ENCODE results near the gene MIOX. TPM values are rescaled to one million over a fixed set of nuclear protein-coding genes. Genes with fewer than 3 reads are reported as not detected.

The MIOX gene
- polyA plus RNA-seq, 1 experiment = 0.14 TPM

DNA sequence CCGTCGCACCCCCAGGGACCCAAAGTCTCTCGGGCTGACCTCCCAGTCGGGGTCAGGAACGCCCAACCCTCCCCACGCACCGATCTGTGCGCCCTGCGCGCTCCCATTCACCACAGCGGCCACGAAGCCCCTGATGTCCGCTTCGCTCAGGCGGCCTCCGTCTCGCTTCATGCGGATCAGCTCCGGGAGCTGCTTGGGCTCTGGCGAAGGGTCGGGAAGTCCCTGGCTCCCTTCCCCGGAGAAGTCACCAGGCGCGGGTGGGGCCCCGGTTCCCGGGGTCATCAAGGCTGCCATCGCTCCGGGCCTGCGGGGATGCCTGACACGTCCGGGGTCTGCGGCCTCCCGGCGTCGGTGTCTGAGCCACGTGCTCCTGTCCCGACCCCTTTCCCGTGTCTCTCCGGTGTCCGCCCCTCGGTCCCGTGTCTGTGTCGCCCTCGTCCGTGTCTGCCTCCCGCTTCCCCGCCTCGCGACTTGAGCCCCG is 42.8 kb downstream of the MIOX start:
- Histone ChIP-seq H3K27me3 (ENCODE audit: control insufficient read depth, insufficient read depth, low read length) (peaks cover 5% of the 10 kb centered on the region), H3K27ac (ENCODE audit: low read depth, low read length) (no peak overlapping the region), H3K9me3 (ENCODE audit: control insufficient read depth, insufficient read depth, low read length) (peaks cover 11% of the 10 kb centered on the region; the same call in 1 of the 2 replicates), H3K4me3 (ENCODE audit: low read depth, low read length) (peak overlapping the region; percentile 48)
- DNase-seq (ENCODE audit: low read depth, low spot score) = no peak
- POLR2A ChIA-PET = no interaction called here
- CTCF ChIA-PET = interaction anchor here (1.1 kb wide), 1 partner anchor 34 kb away, joined by 3 read pairs; the partner anchor contains the start of gene SYCE3
- TF ChIP-seq, protein P1, sequence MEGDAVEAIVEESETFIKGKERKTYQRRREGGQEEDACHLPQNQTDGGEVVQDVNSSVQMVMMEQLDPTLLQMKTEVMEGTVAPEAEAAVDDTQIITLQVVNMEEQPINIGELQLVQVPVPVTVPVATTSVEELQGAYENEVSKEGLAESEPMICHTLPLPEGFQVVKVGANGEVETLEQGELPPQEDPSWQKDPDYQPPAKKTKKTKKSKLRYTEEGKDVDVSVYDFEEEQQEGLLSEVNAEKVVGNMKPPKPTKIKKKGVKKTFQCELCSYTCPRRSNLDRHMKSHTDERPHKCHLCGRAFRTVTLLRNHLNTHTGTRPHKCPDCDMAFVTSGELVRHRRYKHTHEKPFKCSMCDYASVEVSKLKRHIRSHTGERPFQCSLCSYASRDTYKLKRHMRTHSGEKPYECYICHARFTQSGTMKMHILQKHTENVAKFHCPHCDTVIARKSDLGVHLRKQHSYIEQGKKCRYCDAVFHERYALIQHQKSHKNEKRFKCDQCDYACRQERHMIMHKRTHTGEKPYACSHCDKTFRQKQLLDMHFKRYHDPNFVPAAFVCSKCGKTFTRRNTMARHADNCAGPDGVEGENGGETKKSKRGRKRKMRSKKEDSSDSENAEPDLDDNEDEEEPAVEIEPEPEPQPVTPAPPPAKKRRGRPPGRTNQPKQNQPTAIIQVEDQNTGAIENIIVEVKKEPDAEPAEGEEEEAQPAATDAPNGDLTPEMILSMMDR (IDR thresholded peaks at IDR 0.05; ENCODE audit: low read depth, low read length) = no peak

DNA sequence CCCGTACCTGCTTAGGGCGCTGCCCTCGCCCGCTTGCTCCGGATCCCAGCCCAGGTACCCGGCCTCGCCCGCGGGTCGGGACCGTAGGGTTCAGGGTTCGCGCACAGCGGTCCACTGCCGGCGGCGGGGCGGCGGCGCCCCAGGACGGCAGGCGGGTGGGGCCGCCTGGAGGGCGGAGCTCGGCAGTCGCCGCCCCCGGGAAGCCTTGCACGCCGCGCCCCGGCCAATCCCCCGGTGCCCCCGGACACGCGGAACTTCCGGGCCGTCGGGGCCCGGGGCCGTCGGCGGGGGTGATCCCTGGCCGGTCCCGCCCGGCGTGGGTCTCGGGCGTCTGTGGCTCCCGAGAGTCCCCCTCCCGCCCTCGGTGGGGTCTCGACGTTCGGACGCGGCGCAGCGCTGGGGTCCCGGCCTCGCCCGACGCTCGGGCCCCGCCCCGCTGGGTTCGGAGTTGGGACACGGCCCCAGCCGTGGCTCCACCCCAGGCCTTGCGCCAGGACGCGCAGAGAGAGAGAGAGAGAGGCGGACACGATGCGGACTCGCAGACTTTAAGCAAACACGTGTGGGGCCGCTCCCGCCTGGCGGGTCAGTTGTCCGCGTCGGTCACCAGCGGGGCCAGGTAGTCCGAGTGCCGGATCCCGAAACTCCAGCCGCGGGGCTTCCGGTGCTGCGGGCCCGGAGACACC is 43.4 kb downstream of the MIOX start, which contains the start of gene TYMP:
Gene TYMP, minus strand, starts transcription at position 116 of the 683 bp plus-strand sequence. CDS start 303 bp downstream, outside the sequence.
- no peak for DNase-seq (ENCODE audit: low read depth, low spot score)
- H3K27me3 ChIP-seq (ENCODE audit: control insufficient read depth, insufficient read depth, low read length) = peaks cover 5% of the 10 kb centered on the region
- peaks cover 11% of the 10 kb centered on the region; the same call in 1 of the 2 replicates for H3K9me3 ChIP-seq (ENCODE audit: control insufficient read depth, insufficient read depth, low read length)
- ChIA-PET CTCF (interaction anchor here (1.1 kb wide), 1 partner anchor 33 kb away, joined by 3 read pairs; the partner anchor contains the start of gene SYCE3), POLR2A (no interaction called here)
- peak within 1 kb of the TSS; percentile 53 for H3K4me3 ChIP-seq (ENCODE audit: low read depth, low read length)
- TF ChIP-seq, protein P1 (IDR thresholded peaks at IDR 0.05; ENCODE audit: low read depth, low read length) = no peak
- H3K27ac ChIP-seq (ENCODE audit: low read depth, low read length) = no peak within 1 kb of the TSS

DNA sequence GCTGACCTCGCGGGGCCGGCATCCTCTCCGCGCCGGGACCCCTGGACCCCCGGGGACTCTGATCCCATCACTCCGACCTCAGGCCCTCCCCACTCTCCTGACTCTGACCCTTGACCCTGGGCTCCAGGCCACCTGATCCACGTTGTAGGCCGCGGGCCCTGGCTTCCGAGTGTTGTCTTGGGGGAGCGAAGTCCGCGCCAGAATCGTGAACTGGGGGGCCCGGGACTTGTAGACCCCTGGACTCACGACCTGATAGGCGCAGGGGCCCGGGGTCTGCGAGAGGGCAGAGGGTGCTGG is 43.9 kb downstream of the MIOX start:
- Histone ChIP-seq H3K4me3 (ENCODE audit: low read depth, low read length) (peak overlapping the region; percentile 53), H3K9me3 (ENCODE audit: control insufficient read depth, insufficient read depth, low read length) (peaks cover 11% of the 10 kb centered on the region; the same call in 1 of the 2 replicates), H3K27me3 (ENCODE audit: control insufficient read depth, insufficient read depth, low read length) (peaks cover 5% of the 10 kb centered on the region), H3K27ac (ENCODE audit: low read depth, low read length) (no peak overlapping the region)
- ChIA-PET POLR2A (no interaction called here), CTCF (interaction anchor here (0.6 kb wide), 1 partner anchor 18 kb away, joined by 3 read pairs; no protein-coding TSS in a partner anchor)
- DNase-seq (ENCODE audit: low read depth, low spot score) = no peak
- TF ChIP-seq, protein P1 (IDR thresholded peaks at IDR 0.05; ENCODE audit: low read depth, low read length) = no peak

DNA sequence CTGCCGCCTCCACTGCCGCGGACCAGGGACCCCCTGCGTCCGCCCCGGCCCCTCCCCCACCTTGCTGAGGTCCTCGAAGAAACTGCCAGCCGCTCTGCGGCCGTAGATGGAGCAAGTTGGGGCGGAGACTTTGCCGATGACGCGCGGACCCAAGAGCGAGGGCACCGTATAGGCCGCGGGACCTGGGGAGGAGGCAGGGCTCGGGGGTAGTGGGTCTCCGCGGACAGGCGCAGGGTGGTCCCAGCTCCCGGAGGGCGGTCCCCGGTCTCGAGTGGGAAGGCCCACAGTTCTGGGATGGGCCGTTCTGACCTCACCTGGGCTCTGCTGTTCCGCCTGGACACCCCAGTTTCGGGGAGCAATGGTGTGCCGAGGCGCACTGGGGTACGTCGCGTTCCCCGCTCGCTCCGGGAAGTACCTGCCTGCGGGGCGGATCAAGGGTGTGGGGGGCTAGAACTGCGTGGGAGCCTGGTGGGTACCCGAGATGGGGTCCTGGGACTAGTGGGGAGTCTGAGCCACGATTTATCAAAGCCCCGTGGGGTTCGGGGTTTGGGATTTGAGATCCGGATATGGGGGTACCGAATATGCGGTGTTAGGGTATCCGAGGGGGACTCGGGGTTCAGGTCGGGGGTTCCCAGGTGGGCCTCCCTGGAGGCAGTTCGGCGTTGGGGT is 44.4 kb downstream of the MIOX start:
- ChIA-PET CTCF (interaction anchor here (0.6 kb wide), 1 partner anchor 19 kb away, joined by 3 read pairs; no protein-coding TSS in a partner anchor), POLR2A (interaction anchor here (1.2 kb wide), 1 partner anchor 47 kb away, joined by 3 read pairs; no protein-coding TSS in a partner anchor)
- DNase-seq (ENCODE audit: low read depth, low spot score) = no peak
- H3K4me3 ChIP-seq (ENCODE audit: low read depth, low read length) = peak overlapping the region; percentile 53
- TF ChIP-seq, protein P1 (IDR thresholded peaks at IDR 0.05; ENCODE audit: low read depth, low read length) = no peak
- peaks cover 5% of the 10 kb centered on the region for H3K27me3 ChIP-seq (ENCODE audit: control insufficient read depth, insufficient read depth, low read length)
- H3K27ac ChIP-seq (ENCODE audit: low read depth, low read length) = no peak overlapping the region
- H3K9me3 ChIP-seq (ENCODE audit: control insufficient read depth, insufficient read depth, low read length) = peaks cover 11% of the 10 kb centered on the region; the same call in 1 of the 2 replicates

Measured in AG04450 (cell line).